ENCODE measurements around the gene GREB1.

GREB1 gene

GRCh38 chr2:11539317-11540147 is 5.7 kb downstream of the GREB1 start:
- no peak for ATAC-seq

DNA sequence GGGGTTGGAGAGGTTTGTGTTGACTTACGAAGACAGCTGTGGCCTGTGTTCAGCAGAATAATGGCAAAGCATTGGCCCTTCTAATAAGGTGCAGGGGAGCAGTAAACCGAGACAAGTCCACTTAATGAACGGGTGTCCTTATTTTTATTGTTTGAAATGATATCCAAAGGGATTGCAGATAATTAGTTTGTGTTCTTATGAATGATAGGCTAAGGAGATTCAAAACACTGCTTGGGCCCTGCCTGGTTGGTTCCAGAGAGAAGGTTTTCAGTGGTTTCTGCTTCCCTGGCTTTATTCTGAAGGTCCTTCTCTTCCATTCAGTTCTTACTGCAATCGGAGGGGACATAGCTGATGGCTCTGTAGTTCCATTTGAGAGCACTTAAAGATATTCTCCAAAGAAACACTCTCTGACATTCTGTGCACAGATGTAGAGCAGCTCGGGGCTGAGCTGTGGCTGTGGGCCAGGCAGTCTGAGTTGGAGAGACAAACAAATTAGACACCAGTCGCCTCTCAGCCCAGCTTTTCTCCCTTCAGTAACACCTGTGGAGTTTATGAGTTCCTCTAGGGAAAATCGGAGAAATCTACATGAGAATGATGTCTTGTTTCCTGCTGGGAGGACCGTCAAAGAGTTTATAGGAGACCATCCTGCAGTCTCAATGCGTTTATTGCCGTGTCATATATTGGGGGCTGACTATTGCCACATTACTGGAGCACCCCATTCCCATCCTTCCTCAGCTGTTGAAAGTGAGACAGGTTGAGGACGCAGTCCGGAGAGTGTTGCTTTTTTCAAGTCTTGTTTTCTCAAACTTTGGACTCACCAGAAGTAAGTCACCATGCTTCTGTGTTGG is 6.5 kb downstream of the GREB1 start:
- ATAC-seq = no peak

DNA sequence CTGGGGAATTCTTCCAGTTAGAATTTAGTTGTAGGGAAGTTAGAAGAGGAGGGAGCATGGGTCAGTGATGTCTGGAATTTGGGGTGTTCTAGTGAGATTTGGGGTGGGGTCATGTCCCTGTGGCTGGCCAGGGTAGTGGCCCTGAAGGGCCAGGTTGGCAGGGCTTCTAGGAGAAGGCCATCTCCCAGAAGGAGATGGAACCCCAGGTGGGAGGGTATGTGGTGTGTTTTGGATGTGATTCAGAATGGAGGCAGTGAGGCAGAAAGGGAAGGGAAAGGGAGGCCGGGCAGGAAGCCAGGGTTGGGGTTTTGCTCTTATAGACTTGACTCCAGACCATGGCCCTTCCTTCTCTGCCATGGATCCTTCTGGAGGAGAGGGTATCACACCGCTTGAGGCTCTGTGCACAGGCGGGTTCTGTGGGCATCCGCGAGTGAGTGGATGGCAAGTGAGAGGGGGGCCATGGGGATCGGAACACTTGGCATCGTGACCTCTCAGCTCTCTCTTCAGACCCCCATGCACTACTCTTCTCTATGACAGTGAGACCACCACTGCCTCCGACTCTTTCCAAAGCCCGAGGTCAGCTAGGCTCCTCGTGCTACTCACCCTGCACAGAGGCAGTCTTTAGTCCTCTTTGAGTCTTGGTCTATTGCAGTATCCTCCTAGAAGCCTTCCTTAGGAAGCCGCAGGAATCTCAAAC is 7.3 kb downstream of the GREB1 start:
- no peak for ATAC-seq

DNA sequence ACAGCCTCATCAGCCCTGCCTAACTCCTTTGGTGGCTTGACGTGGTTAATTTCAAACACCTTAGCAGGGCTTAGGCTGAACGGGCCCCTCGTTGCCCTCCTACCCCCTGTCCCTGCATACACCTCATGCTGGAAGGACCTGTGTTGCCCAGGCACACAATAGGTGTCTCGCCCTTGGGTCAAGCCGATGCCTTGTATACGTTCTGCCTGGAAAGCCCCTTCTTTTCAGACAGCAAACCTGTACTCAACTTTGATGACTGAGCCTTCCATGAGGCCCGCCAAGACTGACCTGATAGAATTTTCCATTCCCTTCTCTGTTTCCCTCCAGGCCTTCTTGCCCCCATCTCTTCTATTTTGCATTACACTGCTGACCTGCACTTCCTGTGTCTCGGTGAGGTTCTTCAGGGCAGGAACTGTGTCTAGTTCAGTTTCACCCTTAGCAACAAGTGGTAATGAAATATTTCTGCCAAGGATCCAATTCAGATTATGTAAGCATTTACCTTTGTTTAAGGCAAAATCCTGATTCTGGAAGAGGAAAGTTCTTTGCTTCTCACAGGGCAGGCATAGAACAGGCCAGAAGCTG is 7.9 kb downstream of the GREB1 start:
- no peak for ATAC-seq

GRCh38 chr2:11542275-11542819 is 8.5 kb downstream of the GREB1 start:
- ATAC-seq = no peak

- no peak for ATAC-seq
Measured at GRCh38 chr2:11543337-11544216, 9.7 kb downstream of the GREB1 start.

- no peak for ATAC-seq
Measured at GRCh38 chr2:11546072-11546471, 12.2 kb downstream of the GREB1 start.

GRCh38 chr2:11547912-11548497 is 14.2 kb downstream of the GREB1 start:
- no peak for ATAC-seq

DNA sequence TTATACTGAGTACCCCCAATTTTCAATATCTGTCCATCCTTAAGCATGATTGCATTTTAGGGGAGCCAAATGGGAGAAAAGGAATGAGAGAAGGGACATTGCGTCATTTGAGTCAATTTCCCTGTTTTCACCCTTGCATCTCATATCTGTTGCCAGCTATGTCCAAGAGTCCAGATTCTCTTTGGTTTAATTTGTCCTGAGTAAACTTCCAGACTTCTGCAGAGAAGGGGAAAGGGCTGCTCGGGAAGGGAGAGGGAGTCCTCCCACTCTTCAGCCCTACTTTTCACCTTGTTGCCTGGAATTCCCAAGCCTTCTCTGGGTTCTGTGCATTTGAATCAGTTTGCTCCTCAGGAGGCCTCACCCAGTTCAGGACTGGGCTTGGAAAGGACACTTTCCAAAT is 16.5 kb downstream of the GREB1 start:
- no peak for ATAC-seq

DNA sequence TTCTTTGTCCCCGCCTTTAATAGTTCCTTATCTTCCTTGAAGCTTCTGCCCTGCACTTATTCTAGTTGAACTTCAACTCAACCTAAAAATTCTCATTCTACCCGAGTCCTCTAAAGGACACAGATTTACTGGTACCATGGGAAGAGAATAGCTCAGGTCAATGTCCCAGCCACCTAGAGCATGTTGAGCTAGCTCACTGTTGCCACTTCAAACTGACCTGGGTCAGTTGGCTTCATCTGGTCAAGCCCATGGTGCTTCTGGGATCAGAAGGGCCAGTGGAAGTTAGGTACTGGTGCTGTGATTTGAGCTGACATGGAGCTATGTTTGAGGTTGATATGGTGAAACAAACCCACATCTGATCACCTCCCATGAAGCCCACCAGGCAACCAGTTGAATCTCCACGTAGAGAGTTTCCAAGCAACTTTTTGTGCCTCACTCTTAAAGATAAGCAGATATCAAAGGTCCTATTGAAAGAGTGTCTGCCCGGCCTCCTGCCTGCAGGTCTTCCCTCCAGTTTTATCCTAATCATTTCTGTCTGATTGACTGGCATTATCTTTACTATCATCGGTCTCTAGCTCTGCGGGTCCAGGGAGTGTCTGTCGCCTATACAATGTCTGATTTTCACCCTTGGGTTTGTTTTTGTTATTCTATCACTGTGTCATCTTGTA is 17.2 kb downstream of the GREB1 start:
- ATAC-seq = no peak

GRCh38 chr2:11551569-11552259 is 17.9 kb downstream of the GREB1 start:
- no peak for ATAC-seq

DNA sequence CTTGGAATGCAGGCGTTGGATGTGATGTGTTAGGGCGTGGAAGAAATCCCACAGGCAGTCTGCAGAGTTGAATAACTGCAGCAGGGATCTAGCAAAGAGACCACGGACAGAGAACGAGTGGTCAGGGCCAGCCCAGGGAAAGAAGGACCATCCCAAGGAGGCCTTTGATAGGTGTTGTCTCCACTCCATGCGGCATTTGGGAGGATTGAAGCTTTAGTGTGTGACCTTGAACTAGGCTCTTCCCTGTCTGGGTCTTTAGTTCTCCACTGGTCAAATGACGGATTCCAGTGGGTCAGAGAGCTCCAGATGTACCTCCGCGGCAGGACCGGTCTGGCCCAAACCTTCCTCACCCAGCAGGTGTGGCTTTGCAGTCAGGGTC is 18.4 kb downstream of the GREB1 start:
- ATAC-seq = no peak

- no peak for ATAC-seq
Measured at GRCh38 chr2:11553661-11554398, 20.0 kb downstream of the GREB1 start.

- no peak for ATAC-seq
Measured at GRCh38 chr2:11554399-11554716, 20.5 kb downstream of the GREB1 start.

GRCh38 chr2:11556101-11556806 is 22.4 kb downstream of the GREB1 start:
- no peak for ATAC-seq

GRCh38 chr2:11558214-11558886 is 24.5 kb downstream of the GREB1 start:
- no peak for ATAC-seq

GRCh38 chr2:11559066-11559785 is 25.4 kb downstream of the GREB1 start:
- ATAC-seq = no peak

DNA sequence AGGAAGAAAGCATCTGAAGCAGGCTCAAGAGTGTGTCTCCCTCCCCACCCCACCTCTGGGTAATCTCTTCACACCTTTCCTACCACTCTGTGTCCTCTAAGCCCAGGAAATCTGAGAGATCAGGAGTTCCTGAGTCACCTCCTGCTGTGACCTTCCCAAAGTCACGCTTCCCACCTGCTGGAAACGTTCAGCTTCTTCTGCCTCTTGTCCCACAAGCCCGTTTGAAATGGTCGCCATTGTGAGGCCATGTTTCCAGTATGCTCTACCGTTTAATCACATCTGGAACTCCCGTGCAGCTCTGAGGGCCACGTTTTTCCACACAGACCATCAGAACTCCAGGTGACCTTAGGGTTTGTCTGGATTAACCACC is 25.9 kb downstream of the GREB1 start:
- ATAC-seq = no peak

Measured in activated CD4-positive, CD25-positive, alpha-beta regulatory T cell treated with anti-CD3 and anti-CD28 coated beads, Interleukin-2, amount 50 U/mL, for 24 hours (primary cell).